HepG2 (cell line): Measurements from ENCODE around the gene YWHAQ. TPM values are rescaled to one million over a fixed set of nuclear protein-coding genes. Genes with fewer than 3 reads are reported as not detected.
A peak's percentile ranks its signal among the peaks of the same experiment; 100 is the strongest.

Source experiments
- CBX2 ChIP-seq, 2 experiments: fragments of 200-600 bp in 1 of 2; sonication (generic); formaldehyde crosslinking in 1 of 2; IDR thresholded peaks; 2 replicates each; pipeline versions ENCODE4 v1.7.0 to v1.8.1; 2018 to 2022; ENCODE audit warnings: low read depth in 2 of 2, low read length in 1 of 2, mild to moderate bottlenecking in 1 of 2, missing genetic modification reagents in 1 of 2
- FOXM1 ChIP-seq: sonication (generic); formaldehyde crosslinking; IDR thresholded peaks from 2 replicates; pipeline ENCODE4 v1.5.0; 2020; ENCODE audit warnings: missing genetic modification reagents
- GTF2F1 ChIP-seq: fragments of 150-350 bp; IDR thresholded peaks from 2 replicates; pipeline ENCODE4 v1.6.1; 2014; ENCODE audit warnings: low read length
- MED8 ChIP-seq: sonication (generic); formaldehyde crosslinking; IDR thresholded peaks from 2 replicates; pipeline ENCODE4 v1.8.1; 2023; ENCODE audit warnings: mild to moderate bottlenecking, missing genetic modification reagents; ENCODE audit not compliant: insufficient replicate concordance
- NFKB2 ChIP-seq: sonication (generic); formaldehyde crosslinking; IDR thresholded peaks from 2 replicates; pipeline ENCODE4 v1.4.0; 2020; ENCODE audit warnings: missing genetic modification reagents, borderline replicate concordance
- RAD51 ChIP-seq: fragments of 450-650 bp; IDR thresholded peaks from 2 replicates; pipeline ENCODE4 v1.6.1; 2016; ENCODE audit warnings: borderline replicate concordance
- RARG ChIP-seq: sonication (generic); formaldehyde crosslinking; IDR thresholded peaks from 2 replicates; pipeline ENCODE4 v1.4.0; 2020; ENCODE audit warnings: low read depth, mild to moderate bottlenecking, missing genetic modification reagents
- RBM39 ChIP-seq: fragments of 200-400 bp; formaldehyde crosslinking; IDR thresholded peaks from one replicate; pipeline ENCODE4 v1.6.1; 2018; ENCODE audit warnings: antibody characterized with exemption, mild to moderate bottlenecking, low read depth, low read length; ENCODE audit not compliant: poor library complexity, severe bottlenecking
- SOX6 ChIP-seq, 2 experiments: fragments of 450-650 bp in 1 of 2; sonication (generic) in 1 of 2; formaldehyde crosslinking in 1 of 2; IDR thresholded peaks; 2 replicates each; pipeline versions ENCODE4 v1.4.0 to v1.6.1; 2017 to 2020; ENCODE audit warnings: antibody characterized with exemption in 1 of 2, mild to moderate bottlenecking in 1 of 2, missing genetic modification reagents in 1 of 2
- ZNF44 ChIP-seq: sonication (generic); formaldehyde crosslinking; IDR thresholded peaks from 2 replicates; pipeline ENCODE4 v1.5.1; 2020; ENCODE audit warnings: mild to moderate bottlenecking, missing genetic modification reagents
- ZNF446 ChIP-seq: sonication (generic); formaldehyde crosslinking; IDR thresholded peaks from 2 replicates; pipeline ENCODE4 v1.5.0; 2020; ENCODE audit warnings: mild to moderate bottlenecking, missing genetic modification reagents
- ZNF572 ChIP-seq: sonication (generic); formaldehyde crosslinking; IDR thresholded peaks from 2 replicates; pipeline ENCODE4 v1.5.1; 2020; ENCODE audit warnings: mild to moderate bottlenecking, missing genetic modification reagents
- ZNF674 ChIP-seq: sonication (generic); formaldehyde crosslinking; IDR thresholded peaks from 2 replicates; pipeline ENCODE4 v1.5.0; 2020; ENCODE audit warnings: low read depth, mild to moderate bottlenecking, missing genetic modification reagents
- ZNF713 ChIP-seq: sonication (generic); formaldehyde crosslinking; IDR thresholded peaks from 2 replicates; pipeline ENCODE4 v1.4.0; 2020; ENCODE audit warnings: mild to moderate bottlenecking, missing genetic modification reagents
- ZNF839 ChIP-seq: sonication (generic); formaldehyde crosslinking; IDR thresholded peaks from 2 replicates; pipeline ENCODE4 v1.4.0; 2020; ENCODE audit warnings: missing genetic modification reagents, mild to moderate bottlenecking, borderline replicate concordance
- polyA plus RNA-seq, 8 experiments: library from polyadenylated mRNA; depleted of rRNA in 3 of 8; stranded (reverse) in 7 of 8; unstranded in 1 of 8; fragments of >200 nt; fragmentation: Illumina TruSeq in 4 of 8; extraction: Trizol in 4 of 8; gene quantifications; 2 replicates each; pipeline versions ENCODE4 v1.2.1 to v1.2.3, GENCODE V29; 2011 to 2016; ENCODE audit warnings: low read depth in 4 of 8, missing spikeins in 1 of 8, mixed read lengths in 1 of 8; ENCODE audit not compliant: insufficient read depth in 1 of 8
- total RNA-seq, 5 experiments: library from RNA; depleted of rRNA; stranded (reverse); fragments of >200 nt; fragmentation: Illumina TruSeq; extraction: Trizol; gene quantifications; 2 replicates each; pipeline ENCODE4 v1.2.3, GENCODE V29; 2016; ENCODE audit warnings: low read depth in 1 of 5
- TF ChIP-seq, protein P1 (sequence below): sonication (generic); formaldehyde crosslinking; IDR thresholded peaks from 2 replicates; pipeline ENCODE4 v1.4.0; 2020; ENCODE audit warnings: missing genetic modification reagents, low read depth, mild to moderate bottlenecking, borderline replicate concordance
- TF ChIP-seq, protein P2 (sequence below): sonication (generic); formaldehyde crosslinking; conservative IDR thresholded peaks from 2 replicates; pipeline ENCODE4 v1.8.1; 2023; ENCODE audit warnings: missing genetic modification reagents
- TF ChIP-seq, protein P3 (sequence below): sonication (generic); formaldehyde crosslinking; IDR thresholded peaks from 2 replicates; pipeline ENCODE4 v1.9.0; 2021; ENCODE audit warnings: missing genetic modification reagents, borderline replicate concordance

Gene YWHAQ
- total and polyA plus RNA-seq, 2 of the 13 experiments (the other 11 are each of a cell fraction or from before 2014, with no cell fraction given) = 160 to 304 TPM

DNA sequence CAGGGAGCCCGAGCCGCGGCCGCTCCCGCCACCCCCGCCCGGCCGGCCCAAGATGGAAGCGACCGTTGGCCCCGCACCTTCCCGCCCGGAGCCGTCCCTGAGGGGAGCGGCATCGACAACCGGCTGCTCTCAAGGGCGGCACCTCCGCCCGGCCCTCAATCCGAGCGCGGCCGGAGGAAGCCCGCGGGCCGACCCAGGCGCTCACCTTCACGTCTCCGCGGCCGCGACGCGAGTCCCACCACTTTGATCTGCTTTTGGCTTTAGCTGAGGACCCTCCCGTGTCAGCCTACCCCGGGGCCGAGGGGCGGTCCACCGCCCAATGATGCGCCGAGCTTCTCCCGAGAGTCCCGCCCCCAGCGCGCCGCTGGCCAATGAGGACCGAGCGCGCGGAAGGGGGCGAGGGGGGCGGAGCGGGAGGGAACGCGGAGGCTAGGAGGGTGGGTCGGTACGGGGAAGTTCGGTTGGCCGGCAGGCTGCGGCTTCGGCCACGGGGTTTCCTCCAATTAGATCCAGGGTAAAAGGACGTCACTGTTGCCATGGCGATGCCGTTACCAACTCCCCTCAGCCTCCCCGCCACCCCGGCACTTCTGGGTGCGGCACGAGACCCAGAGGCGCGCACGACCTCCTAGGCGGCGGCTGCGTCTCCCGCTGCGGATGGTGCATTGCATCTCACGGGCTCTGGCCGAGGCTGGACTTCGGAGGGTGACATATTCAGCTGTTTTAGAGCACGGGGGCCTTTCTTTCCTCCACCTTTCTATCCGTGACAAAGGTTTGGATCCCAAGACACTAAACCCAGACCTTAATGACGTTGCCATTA lies at the start of gene YWHAQ (continued):
- TF ChIP-seq, protein P1, sequence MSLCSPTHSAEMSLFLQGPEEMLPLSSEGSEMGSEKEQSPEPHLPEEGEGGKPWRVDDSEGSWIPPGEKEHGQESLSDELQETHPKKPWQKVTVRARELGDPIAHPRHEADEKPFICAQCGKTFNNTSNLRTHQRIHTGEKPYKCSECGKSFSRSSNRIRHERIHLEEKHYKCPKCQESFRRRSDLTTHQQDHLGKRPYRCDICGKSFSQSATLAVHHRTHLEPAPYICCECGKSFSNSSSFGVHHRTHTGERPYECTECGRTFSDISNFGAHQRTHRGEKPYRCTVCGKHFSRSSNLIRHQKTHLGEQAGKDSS (CRISPR knock-in tag) = no peak; the same call in 1 of the 2 replicates
- no peak for TF ChIP-seq RAD51
- no peak for TF ChIP-seq CBX2 (IDR thresholded peaks at IDR 0.05; ENCODE audit: low read depth, low read length)
- no peak for TF ChIP-seq CBX2 (CRISPR knock-in tag; IDR thresholded peaks at IDR 0.05; ENCODE audit: low read depth)
- TF ChIP-seq ZNF572 (CRISPR knock-in tag) = no peak
- TF ChIP-seq, protein P2, sequence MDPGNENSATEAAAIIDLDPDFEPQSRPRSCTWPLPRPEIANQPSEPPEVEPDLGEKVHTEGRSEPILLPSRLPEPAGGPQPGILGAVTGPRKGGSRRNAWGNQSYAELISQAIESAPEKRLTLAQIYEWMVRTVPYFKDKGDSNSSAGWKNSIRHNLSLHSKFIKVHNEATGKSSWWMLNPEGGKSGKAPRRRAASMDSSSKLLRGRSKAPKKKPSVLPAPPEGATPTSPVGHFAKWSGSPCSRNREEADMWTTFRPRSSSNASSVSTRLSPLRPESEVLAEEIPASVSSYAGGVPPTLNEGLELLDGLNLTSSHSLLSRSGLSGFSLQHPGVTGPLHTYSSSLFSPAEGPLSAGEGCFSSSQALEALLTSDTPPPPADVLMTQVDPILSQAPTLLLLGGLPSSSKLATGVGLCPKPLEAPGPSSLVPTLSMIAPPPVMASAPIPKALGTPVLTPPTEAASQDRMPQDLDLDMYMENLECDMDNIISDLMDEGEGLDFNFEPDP (CRISPR knock-in tag) = no peak
- TF ChIP-seq RARG (CRISPR knock-in tag) = 0 out of 2 replicates have a peak, but pooled peaks have one; percentile 78
- TF ChIP-seq ZNF674 = no peak; the same call in 1 of the 2 replicates
- no peak for TF ChIP-seq SOX6 (IDR thresholded peaks at IDR 0.05)
- no peak; the same call in 1 of the 2 replicates for TF ChIP-seq SOX6 (CRISPR knock-in tag; IDR thresholded peaks at IDR 0.05)
- no peak for TF ChIP-seq FOXM1 (CRISPR knock-in tag)
- no peak for TF ChIP-seq ZNF713 (CRISPR knock-in tag)
- TF ChIP-seq GTF2F1 = peak; percentile 61; the same call in 1 of the 2 replicates
- TF ChIP-seq RBM39 = peak; percentile 87
- TF ChIP-seq NFKB2 (CRISPR knock-in tag) = no peak
- TF ChIP-seq ZNF44 (CRISPR knock-in tag) = no peak
- TF ChIP-seq MED8 (CRISPR knock-in tag) = peak; percentile 60
- TF ChIP-seq ZNF839 = 0 out of 2 replicates have a peak, but pooled peaks have one; percentile 41
- TF ChIP-seq, protein P3, sequence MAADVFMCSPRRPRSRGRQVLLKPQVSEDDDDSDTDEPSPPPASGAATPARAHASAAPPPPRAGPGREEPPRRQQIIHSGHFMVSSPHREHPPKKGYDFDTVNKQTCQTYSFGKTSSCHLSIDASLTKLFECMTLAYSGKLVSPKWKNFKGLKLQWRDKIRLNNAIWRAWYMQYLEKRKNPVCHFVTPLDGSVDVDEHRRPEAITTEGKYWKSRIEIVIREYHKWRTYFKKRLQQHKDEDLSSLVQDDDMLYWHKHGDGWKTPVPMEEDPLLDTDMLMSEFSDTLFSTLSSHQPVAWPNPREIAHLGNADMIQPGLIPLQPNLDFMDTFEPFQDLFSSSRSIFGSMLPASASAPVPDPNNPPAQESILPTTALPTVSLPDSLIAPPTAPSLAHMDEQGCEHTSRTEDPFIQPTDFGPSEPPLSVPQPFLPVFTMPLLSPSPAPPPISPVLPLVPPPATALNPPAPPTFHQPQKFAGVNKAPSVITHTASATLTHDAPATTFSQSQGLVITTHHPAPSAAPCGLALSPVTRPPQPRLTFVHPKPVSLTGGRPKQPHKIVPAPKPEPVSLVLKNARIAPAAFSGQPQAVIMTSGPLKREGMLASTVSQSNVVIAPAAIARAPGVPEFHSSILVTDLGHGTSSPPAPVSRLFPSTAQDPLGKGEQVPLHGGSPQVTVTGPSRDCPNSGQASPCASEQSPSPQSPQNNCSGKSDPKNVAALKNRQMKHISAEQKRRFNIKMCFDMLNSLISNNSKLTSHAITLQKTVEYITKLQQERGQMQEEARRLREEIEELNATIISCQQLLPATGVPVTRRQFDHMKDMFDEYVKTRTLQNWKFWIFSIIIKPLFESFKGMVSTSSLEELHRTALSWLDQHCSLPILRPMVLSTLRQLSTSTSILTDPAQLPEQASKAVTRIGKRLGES (CRISPR knock-in tag) = peak; percentile 49; the same call in 1 of the 2 replicates
- peak; percentile 58; the same call in 1 of the 2 replicates for TF ChIP-seq ZNF446 (CRISPR knock-in tag)
